IMR-90 (cell line): ENCODE data around the gene XYLT2.

Source experiments
- CEBPB ChIP-seq: IDR thresholded peaks from 2 replicates; pipeline ENCODE4 v1.6.1; 2012; ENCODE audit warnings: low read depth, low read length, improper control_type of control experiment
- CHD1 ChIP-seq: IDR thresholded peaks from 2 replicates; pipeline ENCODE4 v1.6.1; 2012; ENCODE audit warnings: low read depth, low read length, improper control_type of control experiment
- FOS ChIP-seq: fragments of 150-350 bp; IDR thresholded peaks from 2 replicates; pipeline ENCODE4 v1.6.1; 2016; ENCODE audit warnings: low read depth, low read length
- MAFK ChIP-seq: IDR thresholded peaks from 2 replicates; pipeline ENCODE4 v1.6.1; 2012; ENCODE audit warnings: low read depth, low read length, improper control_type of control experiment
- NFE2L2 ChIP-seq: fragments of 150-350 bp; IDR thresholded peaks from 2 replicates; pipeline ENCODE4 v1.6.1; 2016; ENCODE audit warnings: low read depth, mild to moderate bottlenecking, low read length
- POLR2A ChIP-seq: IDR thresholded peaks from 2 replicates; pipeline ENCODE4 v1.6.1; 2012; ENCODE audit warnings: mild to moderate bottlenecking, low read depth, low read length
- RAD21 ChIP-seq: IDR thresholded peaks from 2 replicates; pipeline ENCODE4 v1.6.1; 2012; ENCODE audit warnings: low read length, improper control_type of control experiment
- TF ChIP-seq, protein P1 (sequence below): conservative IDR thresholded peaks from 2 replicates; pipeline ENCODE4 v1.5.1; 2012; ENCODE audit warnings: mild to moderate bottlenecking, low read depth, low read length, improper control_type of control experiment
- TF ChIP-seq, protein P2 (sequence below): fragments of 150-350 bp; IDR thresholded peaks from 2 replicates; pipeline ENCODE4 v1.6.1; 2017; ENCODE audit warnings: mild to moderate bottlenecking, antibody characterized with exemption, low read length, low read depth

DNA sequence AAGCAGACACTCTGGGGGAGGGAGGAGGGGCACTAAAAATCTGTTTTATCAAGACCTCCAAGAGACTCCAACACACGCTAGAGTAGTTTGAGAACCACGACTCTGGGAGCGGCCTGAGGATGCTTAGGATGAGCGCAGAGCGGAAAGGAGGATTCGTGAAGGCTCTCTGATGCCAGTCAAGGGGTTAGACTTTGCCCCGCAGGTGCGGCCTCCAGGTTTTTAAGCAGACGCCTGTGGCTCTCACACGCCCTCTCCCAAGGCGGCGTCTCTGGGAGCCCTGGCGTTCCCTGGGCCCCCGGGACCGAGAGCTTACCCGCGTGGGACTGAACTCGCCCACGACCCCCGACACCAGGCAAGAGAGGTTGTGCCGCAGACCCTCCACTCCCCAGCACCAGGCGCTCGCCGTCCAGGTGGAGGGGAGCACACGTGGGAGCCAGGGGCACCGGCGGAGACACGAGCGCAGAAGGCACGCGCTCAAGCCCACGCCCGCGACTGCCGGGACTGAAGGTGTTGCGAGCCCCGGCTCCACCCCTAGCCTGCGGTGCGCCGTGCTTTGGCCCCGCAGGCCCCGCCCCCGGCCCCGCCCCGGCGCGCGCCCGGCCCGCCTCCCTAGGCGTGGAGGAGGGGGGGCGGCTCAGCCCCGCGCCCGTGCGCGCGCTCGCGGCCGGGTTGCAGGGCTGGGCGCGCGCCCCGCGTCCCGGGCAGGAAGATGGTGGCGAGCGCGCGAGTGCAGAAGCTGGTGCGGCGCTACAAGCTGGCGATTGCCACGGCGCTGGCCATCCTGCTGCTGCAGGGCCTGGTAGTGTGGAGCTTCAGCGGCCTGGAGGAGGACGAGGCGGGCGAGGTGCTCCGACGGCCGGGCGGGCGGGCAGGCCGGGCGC, at the start of gene XYLT2:
- no peak for TF ChIP-seq CEBPB
- TF ChIP-seq, protein P1, sequence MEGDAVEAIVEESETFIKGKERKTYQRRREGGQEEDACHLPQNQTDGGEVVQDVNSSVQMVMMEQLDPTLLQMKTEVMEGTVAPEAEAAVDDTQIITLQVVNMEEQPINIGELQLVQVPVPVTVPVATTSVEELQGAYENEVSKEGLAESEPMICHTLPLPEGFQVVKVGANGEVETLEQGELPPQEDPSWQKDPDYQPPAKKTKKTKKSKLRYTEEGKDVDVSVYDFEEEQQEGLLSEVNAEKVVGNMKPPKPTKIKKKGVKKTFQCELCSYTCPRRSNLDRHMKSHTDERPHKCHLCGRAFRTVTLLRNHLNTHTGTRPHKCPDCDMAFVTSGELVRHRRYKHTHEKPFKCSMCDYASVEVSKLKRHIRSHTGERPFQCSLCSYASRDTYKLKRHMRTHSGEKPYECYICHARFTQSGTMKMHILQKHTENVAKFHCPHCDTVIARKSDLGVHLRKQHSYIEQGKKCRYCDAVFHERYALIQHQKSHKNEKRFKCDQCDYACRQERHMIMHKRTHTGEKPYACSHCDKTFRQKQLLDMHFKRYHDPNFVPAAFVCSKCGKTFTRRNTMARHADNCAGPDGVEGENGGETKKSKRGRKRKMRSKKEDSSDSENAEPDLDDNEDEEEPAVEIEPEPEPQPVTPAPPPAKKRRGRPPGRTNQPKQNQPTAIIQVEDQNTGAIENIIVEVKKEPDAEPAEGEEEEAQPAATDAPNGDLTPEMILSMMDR, result no peak
- TF ChIP-seq, protein P2, sequence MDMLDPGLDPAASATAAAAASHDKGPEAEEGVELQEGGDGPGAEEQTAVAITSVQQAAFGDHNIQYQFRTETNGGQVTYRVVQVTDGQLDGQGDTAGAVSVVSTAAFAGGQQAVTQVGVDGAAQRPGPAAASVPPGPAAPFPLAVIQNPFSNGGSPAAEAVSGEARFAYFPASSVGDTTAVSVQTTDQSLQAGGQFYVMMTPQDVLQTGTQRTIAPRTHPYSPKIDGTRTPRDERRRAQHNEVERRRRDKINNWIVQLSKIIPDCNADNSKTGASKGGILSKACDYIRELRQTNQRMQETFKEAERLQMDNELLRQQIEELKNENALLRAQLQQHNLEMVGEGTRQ, result no peak
- no peak for TF ChIP-seq NFE2L2
- no peak for TF ChIP-seq RAD21
- TF ChIP-seq POLR2A, result no peak; the same call in none of the 2 replicates
- TF ChIP-seq CHD1, result no peak
- TF ChIP-seq FOS, result no peak
- no peak for TF ChIP-seq MAFK
